Mucosa of stomach (tissue), 1 donor: Measurements from ENCODE around the gene SLC4A5.

Experiments used
- H3K27me3 ChIP-seq: one replicate; pipeline ENCODE4 v1.7.0; 2013; ENCODE audit warnings: mild to moderate bottlenecking, low read length; ENCODE audit not compliant: control insufficient read depth, insufficient read depth
- H3K36me3 ChIP-seq: one replicate; pipeline ENCODE4 v1.7.0; 2013; ENCODE audit warnings: low read length; ENCODE audit not compliant: control insufficient read depth, insufficient read depth
- H3K4me1 ChIP-seq: one replicate; pipeline ENCODE4 v1.7.0; 2013; ENCODE audit warnings: mild to moderate bottlenecking, low read length; ENCODE audit not compliant: control insufficient read depth, insufficient read depth
- H3K4me3 ChIP-seq: one replicate; pipeline ENCODE4 v1.7.0; 2013; ENCODE audit warnings: low read length
- H3K9ac ChIP-seq: one replicate; pipeline ENCODE4 v1.7.0; 2013; ENCODE audit warnings: mild to moderate bottlenecking, low read length, moderate library complexity
- H3K9me3 ChIP-seq: one replicate; pipeline ENCODE4 v1.7.0; 2013; ENCODE audit warnings: mild to moderate bottlenecking, low read length, moderate library complexity; ENCODE audit not compliant: control insufficient read depth
- donor health status: Pancreatic carcinoma.

SLC4A5 gene

DNA sequence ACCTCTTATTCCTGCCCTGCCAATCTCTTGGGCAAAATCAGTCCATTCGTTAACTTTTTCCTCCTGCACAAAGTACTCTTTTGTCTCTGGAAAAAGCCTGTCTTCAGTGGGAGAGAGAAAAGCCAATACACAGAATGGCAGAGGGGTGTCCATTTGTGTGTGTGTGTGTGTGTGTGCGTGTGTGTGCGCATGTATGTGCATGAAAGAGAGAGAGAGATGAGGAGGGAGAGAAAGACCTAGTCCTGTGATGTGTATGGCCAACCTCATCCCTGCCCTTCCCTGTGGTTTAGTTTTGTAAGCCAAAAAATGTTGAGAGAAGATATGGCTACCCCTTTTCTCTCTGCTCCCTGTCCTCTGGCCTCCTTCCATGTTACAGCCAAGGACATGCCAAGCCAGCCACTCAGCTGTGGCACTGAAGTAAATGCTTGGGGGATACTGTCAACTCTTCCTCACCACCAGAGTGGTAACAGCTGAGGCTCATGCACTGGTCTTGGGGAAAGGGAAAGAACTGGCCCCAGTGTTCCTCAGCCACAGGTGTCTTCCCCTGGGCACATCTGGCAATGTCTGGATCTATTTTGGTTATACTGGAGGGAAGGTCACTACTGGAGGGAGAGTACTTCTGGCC lies 10.6 kb downstream of the SLC4A5 start:
- Histone ChIP-seq H3K9me3 (no peaks in the 10 kb centered on the region), H3K36me3 (no peaks in the 10 kb centered on the region), H3K9ac (no peak overlapping the region), H3K4me3 (no peak overlapping the region), H3K27me3 (no peaks in the 10 kb centered on the region), H3K4me1 (no peaks in the 10 kb centered on the region)

DNA sequence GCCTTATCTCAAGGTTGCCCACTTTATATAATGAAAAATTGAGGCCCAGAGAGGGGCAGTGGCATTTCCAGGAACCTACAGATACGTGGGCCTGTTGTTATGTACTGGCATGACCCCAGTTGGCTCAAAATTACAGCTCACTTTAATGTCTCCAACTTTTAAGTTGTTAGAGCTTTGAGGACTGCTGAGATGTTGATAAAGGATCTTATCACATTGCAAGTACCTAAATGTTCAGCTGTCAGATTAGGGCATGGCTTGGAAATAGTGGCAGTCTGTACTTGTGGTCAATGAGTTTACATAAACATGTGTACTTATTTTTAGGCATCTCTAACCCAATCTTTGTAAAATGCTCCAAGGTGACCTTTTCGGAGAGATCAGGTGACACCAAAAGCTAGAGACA lies 14.6 kb downstream of the SLC4A5 start:
- Histone ChIP-seq H3K9ac (no peak overlapping the region), H3K4me3 (no peak overlapping the region), H3K36me3 (no peaks in the 10 kb centered on the region), H3K4me1 (no peaks in the 10 kb centered on the region), H3K9me3 (no peaks in the 10 kb centered on the region), H3K27me3 (no peaks in the 10 kb centered on the region)

GRCh38 chr2:74328074-74328473 lies 15.1 kb downstream of the SLC4A5 start:
- H3K9ac ChIP-seq, result no peak overlapping the region
- no peaks in the 10 kb centered on the region for H3K4me1 ChIP-seq
- H3K36me3 ChIP-seq, result no peaks in the 10 kb centered on the region
- no peaks in the 10 kb centered on the region for H3K9me3 ChIP-seq
- H3K27me3 ChIP-seq, result no peaks in the 10 kb centered on the region
- no peak overlapping the region for H3K4me3 ChIP-seq

GRCh38 chr2:74327627-74328026 lies 15.6 kb downstream of the SLC4A5 start:
- no peaks in the 10 kb centered on the region for H3K27me3 ChIP-seq
- H3K9me3 ChIP-seq, result no peaks in the 10 kb centered on the region
- no peak overlapping the region for H3K9ac ChIP-seq
- H3K36me3 ChIP-seq, result no peaks in the 10 kb centered on the region
- no peaks in the 10 kb centered on the region for H3K4me1 ChIP-seq
- H3K4me3 ChIP-seq, result no peak overlapping the region

- no peak overlapping the region for H3K4me3 ChIP-seq
- H3K4me1 ChIP-seq, result no peaks in the 10 kb centered on the region
- no peaks in the 10 kb centered on the region for H3K9me3 ChIP-seq
- no peaks in the 10 kb centered on the region for H3K27me3 ChIP-seq
- H3K9ac ChIP-seq, result no peak overlapping the region
- no peaks in the 10 kb centered on the region for H3K36me3 ChIP-seq
These were observed 16.0 kb downstream of the SLC4A5 start for GRCh38 chr2:74327199-74327598.

DNA sequence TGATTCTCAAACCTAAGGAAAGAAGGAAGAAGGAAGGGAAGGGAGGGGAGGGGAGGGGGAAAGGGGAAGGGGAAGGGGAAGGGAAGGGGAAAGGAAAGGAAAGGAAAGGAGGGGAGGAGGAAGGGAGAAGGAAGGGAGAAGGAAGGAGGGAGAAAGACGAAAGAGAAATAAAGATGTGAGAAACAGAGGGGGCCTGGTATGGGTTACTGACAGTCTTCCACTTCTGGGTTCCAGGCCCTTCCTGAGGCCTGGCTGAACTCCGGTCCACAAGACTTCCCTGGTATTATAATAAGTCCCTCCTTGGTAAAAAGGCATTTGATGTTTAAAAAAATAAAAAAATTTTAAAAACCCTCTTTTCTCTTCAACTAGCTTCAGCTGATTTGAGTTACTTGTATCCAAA lies 17.4 kb downstream of the SLC4A5 start:
- H3K4me3 ChIP-seq, result no peak overlapping the region
- H3K9me3 ChIP-seq, result no peaks in the 10 kb centered on the region
- no peaks in the 10 kb centered on the region for H3K27me3 ChIP-seq
- no peak overlapping the region for H3K9ac ChIP-seq
- H3K4me1 ChIP-seq, result no peaks in the 10 kb centered on the region
- no peaks in the 10 kb centered on the region for H3K36me3 ChIP-seq

- no peaks in the 10 kb centered on the region for H3K9me3 ChIP-seq
- H3K27me3 ChIP-seq, result no peaks in the 10 kb centered on the region
- no peaks in the 10 kb centered on the region for H3K36me3 ChIP-seq
- no peak overlapping the region for H3K4me3 ChIP-seq
- no peaks in the 10 kb centered on the region for H3K4me1 ChIP-seq
- no peak overlapping the region for H3K9ac ChIP-seq
These were observed 21.5 kb downstream of the SLC4A5 start for GRCh38 chr2:74321737-74322136.

GRCh38 chr2:74317701-74318100 lies 25.5 kb downstream of the SLC4A5 start:
- Histone ChIP-seq H3K4me3 (no peak overlapping the region), H3K36me3 (no peaks in the 10 kb centered on the region), H3K9me3 (no peaks in the 10 kb centered on the region), H3K27me3 (no peaks in the 10 kb centered on the region), H3K9ac (no peak overlapping the region), H3K4me1 (no peaks in the 10 kb centered on the region)

DNA sequence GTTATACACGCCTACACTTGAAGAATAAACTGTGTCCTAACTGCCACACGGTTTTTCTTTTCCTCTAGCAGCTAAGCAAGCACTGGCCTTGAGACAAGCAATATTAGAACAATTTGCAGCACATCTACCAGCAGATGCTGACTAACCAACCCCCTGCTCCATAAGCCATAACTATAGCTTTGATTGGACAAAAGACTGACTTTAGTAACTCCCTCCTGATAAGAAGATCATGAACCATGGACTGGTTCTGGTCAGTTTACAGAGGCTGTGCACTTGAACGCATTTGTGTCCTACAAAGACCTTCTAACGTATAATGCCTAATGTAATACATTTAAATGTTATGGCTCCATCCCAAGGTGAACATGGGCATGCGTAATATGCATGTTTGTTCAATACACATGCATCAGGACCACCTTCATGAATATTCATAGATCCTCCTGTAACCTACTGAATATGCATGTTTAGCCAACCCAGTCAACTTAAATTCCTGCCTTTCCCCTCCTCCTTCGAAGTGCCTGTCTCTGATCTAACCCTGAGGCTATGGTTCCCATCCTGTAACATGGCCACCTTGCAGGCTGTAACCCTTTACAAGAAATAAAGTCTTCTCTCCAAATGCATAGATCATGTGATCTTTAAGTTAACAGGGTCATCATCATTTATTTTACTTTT lies 26.5 kb downstream of the SLC4A5 start:
- no peaks in the 10 kb centered on the region for H3K27me3 ChIP-seq
- H3K36me3 ChIP-seq, result no peaks in the 10 kb centered on the region
- H3K4me1 ChIP-seq, result no peaks in the 10 kb centered on the region
- no peak overlapping the region for H3K9ac ChIP-seq
- no peaks in the 10 kb centered on the region for H3K9me3 ChIP-seq
- no peak overlapping the region for H3K4me3 ChIP-seq

DNA sequence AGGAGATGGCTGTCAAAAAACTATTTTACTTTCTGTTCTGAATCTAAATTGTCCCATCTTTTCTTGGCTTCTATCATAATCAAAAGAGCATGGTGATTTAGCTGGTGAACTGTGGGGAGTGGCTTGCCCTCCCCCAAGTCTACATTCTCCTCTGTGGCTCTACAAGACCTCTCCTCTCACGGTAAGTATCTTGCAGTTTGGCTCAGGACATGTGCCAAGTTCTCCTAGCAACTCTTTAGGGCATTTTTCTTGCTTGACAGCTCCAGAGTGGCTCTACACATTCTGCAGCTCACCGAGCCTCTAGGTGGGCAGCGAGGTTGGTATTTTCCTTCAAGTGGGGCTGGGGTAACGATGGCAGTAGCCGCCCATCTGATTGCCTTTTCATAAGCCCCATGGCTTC lies 29.1 kb downstream of the SLC4A5 start:
- Histone ChIP-seq H3K9me3 (no peaks in the 10 kb centered on the region), H3K27me3 (no peaks in the 10 kb centered on the region), H3K9ac (no peak overlapping the region), H3K4me3 (no peak overlapping the region), H3K36me3 (no peaks in the 10 kb centered on the region), H3K4me1 (no peaks in the 10 kb centered on the region)

DNA sequence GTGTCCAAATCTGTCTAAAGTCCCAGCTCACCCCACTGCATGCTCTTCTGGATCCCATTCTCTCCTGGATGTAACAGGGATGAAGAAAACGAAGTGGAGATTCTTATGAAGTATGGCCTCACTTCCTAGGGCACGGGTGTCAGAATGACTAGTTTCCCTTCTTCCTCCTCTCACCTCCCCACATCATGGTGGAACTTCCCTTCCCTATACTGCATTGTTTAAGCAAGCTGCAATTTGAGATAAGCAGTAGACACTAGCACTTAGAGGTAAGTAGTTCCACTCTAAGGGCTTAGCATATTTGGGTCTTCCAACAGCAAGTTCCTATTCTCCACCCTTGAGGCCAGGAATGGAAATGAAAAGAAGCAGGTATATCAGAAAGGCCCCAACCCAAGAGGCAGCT lies 29.7 kb downstream of the SLC4A5 start:
- Histone ChIP-seq H3K9ac (no peak overlapping the region), H3K4me1 (no peaks in the 10 kb centered on the region), H3K9me3 (no peaks in the 10 kb centered on the region), H3K36me3 (no peaks in the 10 kb centered on the region), H3K4me3 (no peak overlapping the region), H3K27me3 (no peaks in the 10 kb centered on the region)

DNA sequence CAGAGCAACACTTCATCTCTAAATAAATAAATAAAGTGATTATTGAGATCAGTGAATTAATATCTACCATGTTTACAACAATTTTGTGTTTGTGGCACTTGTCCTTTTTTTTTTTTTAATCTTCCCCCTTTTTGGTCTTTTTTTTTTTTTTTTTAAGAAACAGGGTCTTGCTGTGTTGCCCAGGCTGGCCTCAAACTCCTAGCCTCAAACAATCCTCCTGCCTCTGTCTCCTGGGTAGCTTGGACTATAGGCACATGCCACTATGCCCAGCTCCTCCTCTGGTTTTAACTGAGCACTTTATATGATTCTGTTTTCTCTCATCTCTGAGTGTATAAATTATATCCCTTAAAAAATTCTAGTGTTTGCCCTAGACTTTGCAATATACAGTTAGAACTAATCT lies 30.3 kb downstream of the SLC4A5 start:
- no peaks in the 10 kb centered on the region for H3K4me1 ChIP-seq
- H3K36me3 ChIP-seq, result no peaks in the 10 kb centered on the region
- no peak overlapping the region for H3K4me3 ChIP-seq
- H3K27me3 ChIP-seq, result no peaks in the 10 kb centered on the region
- no peak overlapping the region for H3K9ac ChIP-seq
- no peaks in the 10 kb centered on the region for H3K9me3 ChIP-seq

- Histone ChIP-seq H3K4me3 (no peak overlapping the region), H3K36me3 (no peaks in the 10 kb centered on the region), H3K9me3 (no peaks in the 10 kb centered on the region), H3K9ac (no peak overlapping the region), H3K4me1 (no peaks in the 10 kb centered on the region), H3K27me3 (no peaks in the 10 kb centered on the region)
These were observed 35.5 kb downstream of the SLC4A5 start for GRCh38 chr2:74307720-74308119.
